ENCODE results near the gene GCA. TPM values are rescaled to one million over a fixed set of nuclear protein-coding genes. Genes with fewer than 3 reads are reported as not detected.

The GCA gene
- total and polyA plus RNA-seq, 2 of the 8 experiments (the other 6 are each of a cell fraction or from before 2014, with no cell fraction given): 37.4 to 42.0 TPM

- FAIRE-seq (no peak), DNase-seq (ENCODE audit: low read depth in 1 of 2, low spot score in 2 of 2) (no peak)
- H4K20me1 ChIP-seq (replicated peaks in 1 of 2; ENCODE audit: control insufficient read depth in 1 of 2, insufficient read depth in 2 of 2, low read length in 2 of 2): no peaks in the 10 kb centered on the region
- no peaks in the 10 kb centered on the region for H3K4me1 ChIP-seq (replicated peaks in 1 of 4; ENCODE audit: control insufficient read depth in 3 of 4, insufficient read depth in 4 of 4, low read length in 3 of 4)
- ChIA-PET CTCF (ENCODE audit: partially characterized antibody) (no interaction called here), POLR2A (ENCODE audit: partially characterized antibody) (no interaction called here)
- peaks cover 0 to 1% (median 0%) of the 10 kb centered on the region in 4 experiments; a peak in 1 of 7 replicates for H3K27me3 ChIP-seq (replicated peaks in 1 of 4; ENCODE audit: control insufficient read depth in 3 of 4, extremely low read depth in 1 of 4, insufficient read depth in 3 of 4, low read length in 3 of 4)
- H2BK120ac ChIP-seq (replicated peaks; ENCODE audit: low read depth, low read length): no peak overlapping the region
- no peak overlapping the region for H4K5ac ChIP-seq (ENCODE audit: insufficient read length, low read depth, low read length)
- H3K18ac ChIP-seq (ENCODE audit: extremely low read depth, low read length): no peak overlapping the region
- no peak overlapping the region for H2BK15ac ChIP-seq (ENCODE audit: low read length)
- H3K4ac ChIP-seq (replicated peaks; ENCODE audit: insufficient read length, low read depth, low read length): no peak overlapping the region
- H2BK12ac ChIP-seq (ENCODE audit: low read depth, low read length): no peak overlapping the region
- H3K23ac ChIP-seq (ENCODE audit: insufficient read length): no peak overlapping the region
- H3K4me3 ChIP-seq (ENCODE audit: extremely low read depth in 1 of 4, insufficient read depth in 2 of 4, low read depth in 3 of 4, low read length in 4 of 4): no peak overlapping the region
- H3K14ac ChIP-seq (ENCODE audit: insufficient read length): no peak overlapping the region
- no peak overlapping the region for H2BK5ac ChIP-seq (ENCODE audit: low read depth, low read length)
- H2BK20ac ChIP-seq (ENCODE audit: low read length): no peak overlapping the region
- H4K8ac ChIP-seq (ENCODE audit: extremely low read depth, insufficient read depth, low read length): no peak overlapping the region
- H3K79me1 ChIP-seq (ENCODE audit: low read depth, low read length): no peaks in the 10 kb centered on the region
- H3K36me3 ChIP-seq (ENCODE audit: control insufficient read depth in 2 of 4, insufficient read depth in 4 of 4, low read length in 3 of 4): no peaks in the 10 kb centered on the region; a peak in 1 of 8 replicates
- H3K27ac ChIP-seq (ENCODE audit: low read depth, low read length): no peak overlapping the region
- no peak overlapping the region for H2AFZ ChIP-seq (ENCODE audit: low read length)
- no peak overlapping the region for H3K56ac ChIP-seq (replicated peaks; ENCODE audit: insufficient read length, low read depth, low read length)
- 93% methylated on average over 2 of the region's 2 CpGs; no CpG with 5 or more reads in 1 of the 2 experiments for WGBS, 2 experiments (ENCODE audit: extremely low coverage in 1 of 2, insufficient coverage in 1 of 2, insufficient read length in 1 of 2, insufficient replicate concordance in 2 of 2, low coverage in 1 of 2, low lambda C conversion rate in 2 of 2, missing lambda C conversion rate in 1 of 2)
- H4K91ac ChIP-seq (replicated peaks; ENCODE audit: insufficient read length, low read length): no peak overlapping the region
- H2AK5ac ChIP-seq (ENCODE audit: low read depth, low read length): no peak overlapping the region
- no peaks in the 10 kb centered on the region for H3K9me3 ChIP-seq (ENCODE audit: insufficient read depth in 2 of 2, low read depth in 1 of 2, low read length in 1 of 2)
- H3K79me2 ChIP-seq (ENCODE audit: control insufficient read depth in 1 of 2, insufficient read depth in 2 of 2, low read length in 2 of 2): no peaks in the 10 kb centered on the region
- H3K9ac ChIP-seq (replicated peaks in 1 of 4; ENCODE audit: extremely low read depth in 1 of 4, low read depth in 3 of 4, low read length in 3 of 4): no peak overlapping the region
- no peak overlapping the region for H3K4me2 ChIP-seq (ENCODE audit: insufficient read depth in 1 of 2, low read depth in 2 of 2, low read length in 2 of 2)
- H3K23me2 ChIP-seq (ENCODE audit: low read depth, low read length): no peaks in the 10 kb centered on the region
- TF ChIP-seq ASH2L (IDR thresholded peaks at IDR 0.05; ENCODE audit: low read length): no peak
- TF ChIP-seq YY1 (IDR thresholded peaks at IDR 0.05; ENCODE audit: low read depth, low read length): no peak
- TF ChIP-seq CHD1 (IDR thresholded peaks at IDR 0.05; ENCODE audit: low read depth, low read length): no peak
- no peak for TF ChIP-seq NANOG (IDR thresholded peaks at IDR 0.05; ENCODE audit: insufficient read depth, low read depth, low read length, poor library complexity, severe bottlenecking)
- no peak for TF ChIP-seq CBX5 (IDR thresholded peaks at IDR 0.05; ENCODE audit: low read depth, low read length)
- no peak for TF ChIP-seq TAF7 (optimal IDR thresholded peaks at IDR 0.05; ENCODE audit: borderline replicate concordance, low read depth, low read length)
- TF ChIP-seq BCL11A (IDR thresholded peaks at IDR 0.05; ENCODE audit: low read depth in 2 of 2, low read length in 2 of 2): no peak
- TF ChIP-seq JUND (IDR thresholded peaks at IDR 0.05; ENCODE audit: low read length): no peak
- no peak for TF ChIP-seq SAP30 (IDR thresholded peaks at IDR 0.05; ENCODE audit: insufficient read depth, insufficient replicate concordance, low read length)
- TF ChIP-seq EGR1 (IDR thresholded peaks at IDR 0.05; ENCODE audit: borderline replicate concordance, low read depth, low read length): no peak
- no peak for TF ChIP-seq ZNF274 (IDR thresholded peaks at IDR 0.05; ENCODE audit: borderline replicate concordance, extremely low read depth, low read length)
- TF ChIP-seq SIN3A (conservative IDR thresholded peaks at IDR 0.05 in 1 of 2, IDR thresholded peaks at IDR 0.05 in 1 of 2; ENCODE audit: low read depth in 1 of 2, low read length in 2 of 2): no peak
- no peak for TF ChIP-seq JUN (IDR thresholded peaks at IDR 0.05; ENCODE audit: low read depth, low read length)
- TF ChIP-seq MAFK (IDR thresholded peaks at IDR 0.05; ENCODE audit: low read depth, low read length): no peak
- no peak for TF ChIP-seq EP300 (IDR thresholded peaks at IDR 0.05; ENCODE audit: borderline replicate concordance in 1 of 2, low read depth in 2 of 2, low read length in 2 of 2)
Measured at GRCh38 chr2:162365392-162365791, 21.5 kb downstream of the GCA start.

Measured in H1 (cell line).